ENCODE measurements around the gene ADCY5.

- TF ChIP-seq HDGF (IDR thresholded peaks at IDR 0.05; ENCODE audit: borderline replicate concordance): no peak
- no peak for TF ChIP-seq TARDBP (IDR thresholded peaks at IDR 0.05)
- no peak for TF ChIP-seq SP1 (IDR thresholded peaks at IDR 0.05)
These were observed 101.7 kb downstream of the ADCY5 start for GRCh38 chr3:123347205-123347604.

Data from HEK293T (cell line).